Loucy (cell line): ENCODE data around the gene APELA.

ENCODE experiments used
- CTCF ChIP-seq: fragments of 200-600 bp; sonication (generic); conservative IDR thresholded peaks from 2 replicates; pipeline ENCODE4 v1.5.1; 2014; ENCODE audit warnings: mild to moderate bottlenecking, antibody characterized with exemption, low read length
- EZH2phosphoT487 ChIP-seq: fragments of 200-600 bp; IDR thresholded peaks from 2 replicates; pipeline ENCODE4 v1.6.1; 2018; ENCODE audit warnings: antibody characterized with exemption, mild to moderate bottlenecking, moderate library complexity, borderline replicate concordance

GRCh38 chr4:164918956-164919355, 42.0 kb downstream of the APELA start:
- no peak for TF ChIP-seq CTCF
- no peak for TF ChIP-seq EZH2phosphoT487
